Measurements from ENCODE around the gene MGMT. TPM values are rescaled to one million over a fixed set of nuclear protein-coding genes. Genes with fewer than 3 reads are reported as not detected.

Gene MGMT
- total and polyA plus RNA-seq, 2 of the 4 experiments (the other 2 are of a cell fraction) = 11.5 to 17.8 TPM

- H2AFZ ChIP-seq (replicated peaks; ENCODE audit: low read length, poor library complexity) = no peak overlapping the region
- H2BK5ac ChIP-seq (ENCODE audit: low read depth, low read length, poor library complexity, severe bottlenecking) = no peak overlapping the region
- dilution Hi-C loops (cut with HindIII; ENCODE audit: low sequenced_read_pairs, unreplicated experiment) = no loop called here
- H3K18ac ChIP-seq (ENCODE audit: low read depth, low read length) = no peak overlapping the region
- no TSS peak for BruUV-seq (replicated peaks)
- H2AK5ac ChIP-seq (ENCODE audit: low read depth, low read length) = no peak overlapping the region
- H3K4me3 ChIP-seq (ENCODE audit: insufficient read depth, low read depth, low read length) = no peak overlapping the region
- H3K23ac ChIP-seq (ENCODE audit: low read depth, low read length) = no peak overlapping the region
- intact Hi-C loops (cut with micrococcal nuclease) = no loop called here
- no peak overlapping the region for H2BK20ac ChIP-seq (ENCODE audit: low read depth, low read length)
- no peaks in the 10 kb centered on the region for H3K4me1 ChIP-seq (ENCODE audit: control insufficient read depth, insufficient read depth, low read length)
- no peak overlapping the region for H4K91ac ChIP-seq (ENCODE audit: insufficient read depth, low read depth, low read length)
- WGBS, 2 experiments (ENCODE audit: extremely low coverage in 2 of 2, insufficient read length in 1 of 2) = no CpG with 5 or more reads among the region's 6 CpGs
- no peak overlapping the region for H2AK9ac ChIP-seq (replicated peaks; ENCODE audit: low read depth, low read length, poor library complexity)
- no peak for ATAC-seq (ENCODE audit: low read depth)
- H3K4me2 ChIP-seq (ENCODE audit: low read depth, low read length) = no peak overlapping the region
- H4K5ac ChIP-seq (ENCODE audit: low read depth, low read length) = no peak overlapping the region
- no peak overlapping the region for H3K4ac ChIP-seq (ENCODE audit: low read depth, low read length)
- no peaks in the 10 kb centered on the region for H3K9me1 ChIP-seq (ENCODE audit: insufficient read depth, low read length)
- no peaks in the 10 kb centered on the region for H3K27me3 ChIP-seq (ENCODE audit: control insufficient read depth, insufficient read depth, low read length)
- no peaks in the 10 kb centered on the region for H4K20me1 ChIP-seq (ENCODE audit: insufficient read depth, low read length)
- TF ChIP-seq RFX5 (IDR thresholded peaks at IDR 0.05; ENCODE audit: low read depth, low read length) (no peak), USF2 (IDR thresholded peaks at IDR 0.05; ENCODE audit: low read depth, low read length) (no peak), BHLHE40 (IDR thresholded peaks at IDR 0.05; ENCODE audit: low read depth, low read length) (no peak), RCOR1 (IDR thresholded peaks at IDR 0.05; ENCODE audit: insufficient replicate concordance, low read length) (no peak), MAZ (IDR thresholded peaks at IDR 0.05; ENCODE audit: borderline replicate concordance, low read depth, low read length) (no peak), POLR2A (IDR thresholded peaks at IDR 0.05; ENCODE audit: low read depth, low read length) (no peak), MAFK (IDR thresholded peaks at IDR 0.05; ENCODE audit: low read depth, low read length) (no peak), CHD1 (IDR thresholded peaks at IDR 0.05; ENCODE audit: low read depth, low read length) (no peak), CEBPB (IDR thresholded peaks at IDR 0.05; ENCODE audit: low read depth, low read length) (no peak), SMC3 (IDR thresholded peaks at IDR 0.05; ENCODE audit: low read depth, low read length) (no peak), FOS (IDR thresholded peaks at IDR 0.05; ENCODE audit: low read depth, low read length) (no peak), ELK1 (IDR thresholded peaks at IDR 0.05; ENCODE audit: borderline replicate concordance, low read depth, low read length) (no peak), RAD21 (IDR thresholded peaks at IDR 0.05; ENCODE audit: low read length) (no peak), NFE2L2 (IDR thresholded peaks at IDR 0.05; ENCODE audit: low read depth, low read length) (no peak), CTCF (conservative IDR thresholded peaks at IDR 0.05; ENCODE audit: low read depth, low read length) (no peak), MXI1 (IDR thresholded peaks at IDR 0.05; ENCODE audit: borderline replicate concordance, low read depth, low read length) (no peak)
- H3K9ac ChIP-seq (ENCODE audit: low read depth, low read length) = no peak overlapping the region
- CTCF ChIA-PET = no interaction called here
- DNase-seq = no peak
- in situ Hi-C loops (cut with MboI; ENCODE audit: low sequenced_read_pairs) = no loop called here
- H3K79me1 ChIP-seq (ENCODE audit: low read depth in 1 of 2, low read length in 2 of 2) = 0 out of 4 replicates have a peak, but pooled peaks cover 0 to 4% of the 10 kb centered on the region in 2 experiments
- H3K27ac ChIP-seq (ENCODE audit: insufficient read depth, low read length) = no peak overlapping the region
- H3K36me3 ChIP-seq (ENCODE audit: control insufficient read depth, insufficient read depth, low read length) = no peaks in the 10 kb centered on the region
- no peak overlapping the region for H2BK120ac ChIP-seq (ENCODE audit: low read depth, low read length)
- peaks cover 2% of the 10 kb centered on the region; the same call in 1 of the 2 replicates for H3K9me3 ChIP-seq (ENCODE audit: control insufficient read depth, insufficient read depth, low read length)
- POLR2A ChIA-PET (ENCODE audit: unreplicated experiment) = no interaction called here
- no peak overlapping the region for H4K8ac ChIP-seq (ENCODE audit: low read depth in 2 of 2, low read length in 2 of 2)
- no peak overlapping the region for H2BK15ac ChIP-seq (ENCODE audit: low read depth, low read length)
- no peak overlapping the region for H3K14ac ChIP-seq (replicated peaks; ENCODE audit: low read depth, low read length)
- H3K56ac ChIP-seq (ENCODE audit: extremely low read depth, insufficient read depth, low read length) = no peak overlapping the region
Measured at GRCh38 chr10:129518793-129519192, 51.8 kb downstream of the MGMT start.

Data from IMR-90 (cell line).